K562 (cell line): ENCODE results near the gene OR11G2. TPM values are rescaled to one million over a fixed set of nuclear protein-coding genes. Genes with fewer than 3 reads are reported as not detected.
A peak's percentile ranks its signal among the peaks of the same experiment; 100 is the strongest.

Source experiments
- ATF7 ChIP-seq: fragments of 450-650 bp; IDR thresholded peaks from 2 replicates; pipeline ENCODE4 v1.7.1; 2014; ENCODE audit warnings: mild to moderate bottlenecking, moderate library complexity
- BDP1 ChIP-seq: IDR thresholded peaks from 3 replicates; pipeline ENCODE4 v1.6.1; 2011; ENCODE audit not compliant: insufficient read length, insufficient read depth
- DIDO1 ChIP-seq: fragments of 450-650 bp; IDR thresholded peaks from 2 replicates; pipeline ENCODE4 v1.6.1; 2016; ENCODE audit warnings: low read depth, missing biosample characterization, missing genetic modification characterization
- E2F6 ChIP-seq, 2 experiments: IDR thresholded peaks; 2 replicates each; pipeline ENCODE4 v1.6.1; 2011; ENCODE audit warnings: borderline replicate concordance in 1 of 2, control low read depth in 1 of 2, low read depth in 1 of 2, low read length in 1 of 2, mild to moderate bottlenecking in 1 of 2, mixed read lengths in 1 of 2, moderate library complexity in 1 of 2; ENCODE audit not compliant: insufficient read depth in 1 of 2, insufficient read length in 1 of 2, poor library complexity in 1 of 2, severe bottlenecking in 1 of 2; ENCODE audit errors: extremely low read depth in 1 of 2
- LEF1 ChIP-seq: fragments of 450-650 bp; IDR thresholded peaks from 2 replicates; pipeline ENCODE4 v1.6.1; 2016; ENCODE audit warnings: mild to moderate bottlenecking
- MGA ChIP-seq: fragments of 450-650 bp; IDR thresholded peaks from 2 replicates; pipeline ENCODE4 v1.6.1; 2016; ENCODE audit warnings: mild to moderate bottlenecking, moderate library complexity
- RAD21 ChIP-seq, 2 experiments: fragments of 250-450 bp in 1 of 2; fragments of 450-650 bp in 1 of 2; sonication (Bioruptor Pico) in 1 of 2; formaldehyde crosslinking in 1 of 2; IDR thresholded peaks in 1 of 2; conservative IDR thresholded peaks in 1 of 2; 2 replicates each; pipeline versions ENCODE4 v1.4.0 to v1.8.0; 2020 to 2022; ENCODE audit warnings: mild to moderate bottlenecking in 2 of 2, moderate library complexity in 1 of 2
- RBM15 ChIP-seq: fragments of 200-400 bp; formaldehyde crosslinking; IDR thresholded peaks from 2 replicates; pipeline ENCODE4 v1.6.1; 2018; ENCODE audit warnings: mild to moderate bottlenecking, low read length, moderate library complexity; ENCODE audit not compliant: insufficient read depth
- SAFB2 ChIP-seq: fragments of 200-400 bp; formaldehyde crosslinking; IDR thresholded peaks from 2 replicates; pipeline ENCODE4 v1.6.1; 2018; ENCODE audit warnings: borderline replicate concordance, low read length, low read depth, moderate library complexity; ENCODE audit not compliant: severe bottlenecking
- STAG1 ChIP-seq: sonication (generic); formaldehyde crosslinking; IDR thresholded peaks from 2 replicates; pipeline ENCODE4 v1.5.0; 2020; ENCODE audit warnings: missing genetic modification reagents, borderline replicate concordance
- TFE3 ChIP-seq: fragments of 450-650 bp; formaldehyde crosslinking; IDR thresholded peaks from 2 replicates; pipeline ENCODE4 v1.4.0; 2020; ENCODE audit warnings: mild to moderate bottlenecking, mixed read lengths
- U2AF2 ChIP-seq: fragments of 200-400 bp; formaldehyde crosslinking; optimal IDR thresholded peaks from 2 replicates; pipeline ENCODE3; 2017; ENCODE audit warnings: low read depth, mild to moderate bottlenecking, low read length
- polyA plus RNA-seq, 8 experiments: library from polyadenylated mRNA; depleted of rRNA in 4 of 8; stranded (reverse) in 5 of 8; unstranded in 3 of 8; fragments of >200 nt; fragmentation: Nextera tagmentation in 2 of 8; fragmentation: Illumina TruSeq in 1 of 8; extraction: Ambion mirVana in 2 of 8; extraction: Trizol in 1 of 8; gene quantifications; 2 replicates each; pipeline versions ENCODE4 v1.2.1 to v1.2.3, GENCODE V29; 2011 to 2014; ENCODE audit warnings: inconsistent platforms in 1 of 8, missing spikeins in 1 of 8
- total RNA-seq, 7 experiments: library from RNA; depleted of rRNA in 6 of 7; stranded (reverse); fragments of >200 nt in 6 of 7; fragmentation: Illumina TruSeq in 2 of 7; extraction: Trizol in 2 of 7; gene quantifications; 2 replicates each; pipeline versions ENCODE4 v1.2.1 to v1.2.3, GENCODE V29; 2011 to 2021; ENCODE audit warnings: low replicate concordance in 1 of 7

Gene OR11G2
- total and polyA plus RNA-seq, 9 of the 15 experiments (the other 6 are each of a cell fraction or from before 2014, with no cell fraction given): not detected

- no peak; the same call in 1 of the 2 replicates for TF ChIP-seq MGA
- TF ChIP-seq DIDO1 (tag): no peak
- peak in 1 of 2 experiments; percentile 7 for TF ChIP-seq E2F6 (IDR thresholded peaks at IDR 0.05; ENCODE audit: borderline replicate concordance in 1 of 2, extremely low read depth in 1 of 2, insufficient read depth in 1 of 2, insufficient read length in 1 of 2, low read depth in 1 of 2, low read length in 1 of 2, poor library complexity in 1 of 2, severe bottlenecking in 1 of 2)
- no peak for TF ChIP-seq STAG1 (CRISPR knock-in tag)
- no peak for TF ChIP-seq U2AF2
- TF ChIP-seq RBM15: no peak
- no peak for TF ChIP-seq SAFB2
- TF ChIP-seq TFE3 (CRISPR knock-in tag): peak; percentile 37; the same call in 1 of the 2 replicates
- TF ChIP-seq LEF1: peak; percentile 91; the same call in 1 of the 2 replicates
- TF ChIP-seq ATF7: peak; percentile 42; the same call in 1 of the 2 replicates
- TF ChIP-seq BDP1: no peak
- TF ChIP-seq RAD21 (CRISPR knock-in tag; conservative IDR thresholded peaks at IDR 0.05 in 1 of 2, IDR thresholded peaks at IDR 0.05 in 1 of 2): no peak
Measured at GRCh38 chr14:20177433-20177974, 13.2 kb upstream of the OR11G2 start (continued).
